GM13977 (cell line): ENCODE measurements around the gene BTG2.
A peak's percentile ranks its signal among the peaks of the same experiment; 100 is the strongest.
"Not testable (repeated sequence)": the region's sequence is repeated elsewhere in the genome, so short reads cannot be mapped to it uniquely, and the experiment has no call there.

Experiments
- DNase-seq: peaks from one replicate; pipeline ENCODE4 v3.0.0; 2012; ENCODE audit warnings: low spot score
- CTCF ChIP-seq: IDR thresholded peaks from 2 replicates; pipeline ENCODE4 v1.5.1; 2012; ENCODE audit warnings: mild to moderate bottlenecking, control low read depth; ENCODE audit not compliant: insufficient read depth; ENCODE audit errors: extremely low read depth, missing control alignments
- in situ Hi-C: fragments of 300-500 bp; cut with MboI; formaldehyde crosslinking; loops from one replicate; pipeline ENCODE4 v1.12.0; 2022; ENCODE audit warnings: low sequenced_read_pairs, low pct_unique_long_range_greater_than_20kb, mixed read lengths, inconsistent platforms; ENCODE audit not compliant: unreplicated experiment

BTG2 gene

GRCh38 chr1:203304919-203305808 lies at the start of gene BTG2:
BTG2 (plus strand) TSS chr1:203305519; CDS start chr1:203305607, 88 bp downstream.
- in situ Hi-C loops = no loop called here
- DNase-seq = peak; percentile 95
- no peak for TF ChIP-seq CTCF

GRCh38 chr1:203256636-203257035 lies 48.7 kb upstream of the BTG2 start:
- not testable (repeated sequence) for DNase-seq
- in situ Hi-C loops = loop anchor here (25.0 kb wide), 1 partner anchor 456 kb away; no protein-coding TSS in a partner anchor

- no peak for DNase-seq
- TF ChIP-seq CTCF = no peak
- in situ Hi-C loops = loop anchor here (25.0 kb wide), 1 partner anchor 449 kb away; no protein-coding TSS in a partner anchor
Observed at GRCh38 chr1:203263496-203263895, 41.8 kb upstream of the BTG2 start.

- in situ Hi-C loops = loop anchor here (25.0 kb wide), 1 partner anchor 448 kb away; no protein-coding TSS in a partner anchor
- TF ChIP-seq CTCF = no peak
Observed at GRCh38 chr1:203264052-203264501, 41.2 kb upstream of the BTG2 start.

GRCh38 chr1:203265541-203265940 lies 39.8 kb upstream of the BTG2 start:
- no peak for DNase-seq
- in situ Hi-C loops = loop anchor here (25.0 kb wide), 1 partner anchor 447 kb away; no protein-coding TSS in a partner anchor
- no peak for TF ChIP-seq CTCF

More at GRCh38 chr1:203264052-203264501, 41.2 kb upstream of the BTG2 start:
- DNase-seq = no peak

- not testable (repeated sequence) for DNase-seq
- in situ Hi-C loops = loop anchor here (25.0 kb wide), 1 partner anchor 446 kb away; no protein-coding TSS in a partner anchor
Observed at GRCh38 chr1:203266140-203266539, 39.2 kb upstream of the BTG2 start.

- in situ Hi-C loops = loop anchor here (25.0 kb wide), 1 partner anchor 445 kb away; no protein-coding TSS in a partner anchor
- peak; percentile 84 for DNase-seq
- TF ChIP-seq CTCF = peak; percentile 94
Observed at GRCh38 chr1:203267347-203267846, 37.9 kb upstream of the BTG2 start.
